A549 (cell line): Measurements from ENCODE around the gene HOOK1. TPM values are rescaled to one million over a fixed set of nuclear protein-coding genes. Genes with fewer than 3 reads are reported as not detected.
"Not testable (repeated sequence)": the region's sequence is repeated elsewhere in the genome, so short reads cannot be mapped to it uniquely, and the experiment has no call there.

Experiments
- ATAC-seq, 2 experiments: fragments of 200-7000 bp in 1 of 2; fragments of >200 bp in 1 of 2; cut with Nextera tagmentation in 1 of 2; cut with Tn5 transposase in 1 of 2; 3 replicates each; pipeline versions ENCODE4 v1.8.0 to v1.9.1; 2018 to 2020; ENCODE audit warnings: mild to moderate bottlenecking in 1 of 2, moderate library complexity in 1 of 2
- CTCF ChIA-PET: fragments of 300-600 bp; sonication (Branson Sonifier 250); formaldehyde crosslinking; extraction: SDS; loops from one replicate; lab custom pipeline; 2021; ENCODE audit warnings: antibody characterized with exemption, inconsistent platforms; lab: Yijun Ruan, JAX
- POLR2A ChIA-PET: fragments of 350-600 bp; formaldehyde crosslinking; extraction: SDS; loops from one replicate; lab custom pipeline; 2021; ENCODE audit warnings: antibody characterized with exemption, inconsistent platforms; lab: Yijun Ruan, JAX
- DNase-seq, 2 experiments: peaks; one replicate each; pipeline versions ENCODE4 v3.0.0 to v3.0.0-alpha.2; 2011 to 2016; ENCODE audit warnings: low read depth in 1 of 2, low spot score in 1 of 2
- FAIRE-seq: peaks from 2 replicates; lab custom pipeline; 2011; peaks lifted over from hg19 to GRCh38; lab: Jason Lieb, UNC
- H3K27ac ChIP-seq, 2 experiments: fragments of >200 bp; sonication (Bioruptor Twin); formaldehyde crosslinking; 3 replicates each; pipeline ENCODE4 v1.5.1; 2016 to 2017
- H3K4me1 ChIP-seq: fragments of >200 bp; sonication (Bioruptor Twin); formaldehyde crosslinking; 3 replicates; pipeline ENCODE4 v1.6.1; 2016
- H3K4me2 ChIP-seq: fragments of >200 bp; sonication (Bioruptor Twin); formaldehyde crosslinking; 3 replicates; pipeline ENCODE4 v1.6.1; 2016
- H3K4me3 ChIP-seq: fragments of >200 bp; sonication (Bioruptor Twin); formaldehyde crosslinking; 3 replicates; pipeline ENCODE4 v1.5.1; 2016
- H3K9me3 ChIP-seq: fragments of >200 bp; sonication (Bioruptor Twin); formaldehyde crosslinking; 3 replicates; pipeline ENCODE4 v1.6.1; 2016
- CBX8 ChIP-seq: fragments of 200-600 bp; sonication (generic); IDR thresholded peaks from 2 replicates; pipeline ENCODE4 v1.6.1; 2016
- CEBPB ChIP-seq, 2 experiments: fragments of >200 bp in 1 of 2; sonication (Bioruptor Twin) in 1 of 2; formaldehyde crosslinking in 1 of 2; IDR thresholded peaks; 2 replicates each; pipeline ENCODE4 v1.6.1; 2012 to 2016
- CHD4 ChIP-seq: fragments of 200-600 bp; sonication (generic); IDR thresholded peaks from 2 replicates; pipeline ENCODE4 v1.6.1; 2016; ENCODE audit warnings: antibody characterized with exemption, mild to moderate bottlenecking, borderline replicate concordance
- GATA3 ChIP-seq: IDR thresholded peaks from 2 replicates; pipeline ENCODE4 v1.6.1; 2012; ENCODE audit warnings: borderline replicate concordance
- HEYL ChIP-seq: fragments of 250-450 bp; sonication (Bioruptor Pico); IDR thresholded peaks from 2 replicates; pipeline ENCODE4 v1.8.0; 2021; ENCODE audit warnings: mild to moderate bottlenecking, moderate library complexity
- HOXB13 ChIP-seq: fragments of 250-450 bp; sonication (Bioruptor Pico); IDR thresholded peaks from 2 replicates; pipeline ENCODE4 v1.5.0; 2020; ENCODE audit warnings: low read depth, mild to moderate bottlenecking, moderate library complexity
- JUNB ChIP-seq: fragments of >200 bp; sonication (Bioruptor Twin); formaldehyde crosslinking; IDR thresholded peaks from 2 replicates; pipeline ENCODE4 v1.6.1; 2016
- KDM5A ChIP-seq: fragments of 200-600 bp; sonication (generic); IDR thresholded peaks from 2 replicates; pipeline ENCODE4 v1.6.1; 2016; ENCODE audit warnings: antibody characterized with exemption, mild to moderate bottlenecking
- MAZ ChIP-seq: fragments of 150-350 bp; IDR thresholded peaks from 2 replicates; pipeline ENCODE4 v1.6.1; 2014; ENCODE audit warnings: antibody characterized with exemption, low read depth, low read length, borderline replicate concordance
- MYC ChIP-seq: IDR thresholded peaks from 2 replicates; pipeline ENCODE4 v1.6.1; 2012; ENCODE audit warnings: mild to moderate bottlenecking, inconsistent platforms, low read length, improper control_type of control experiment, borderline replicate concordance
- NFE2L2 ChIP-seq: fragments of 150-350 bp; conservative IDR thresholded peaks from 2 replicates; pipeline ENCODE4 v1.6.1; 2014; ENCODE audit warnings: low read length
- NPAS2 ChIP-seq: fragments of 250-450 bp; sonication (Bioruptor Pico); IDR thresholded peaks from 2 replicates; pipeline ENCODE4 v1.8.0; 2022; ENCODE audit warnings: mild to moderate bottlenecking, moderate library complexity, borderline replicate concordance
- NR3C1 ChIP-seq: fragments of >200 bp; sonication (Bioruptor Twin); formaldehyde crosslinking; IDR thresholded peaks from 3 replicates; pipeline ENCODE4 v1.6.1; 2017
- PHF8 ChIP-seq: fragments of 200-600 bp; sonication (generic); IDR thresholded peaks from 2 replicates; pipeline ENCODE4 v1.6.1; 2016; ENCODE audit warnings: low read depth, mild to moderate bottlenecking, antibody characterized with exemption, moderate library complexity, borderline replicate concordance
- POLR2A ChIP-seq: IDR thresholded peaks from 2 replicates; pipeline ENCODE4 v1.6.1; 2012; ENCODE audit warnings: mild to moderate bottlenecking, low read length
- RCOR1 ChIP-seq: fragments of 150-350 bp; IDR thresholded peaks from 2 replicates; pipeline ENCODE4 v1.6.1; 2014; ENCODE audit warnings: antibody characterized with exemption, low read length, low read depth
- SREBF2 ChIP-seq: fragments of 450-650 bp; IDR thresholded peaks from 2 replicates; pipeline ENCODE4 v1.6.1; 2014; ENCODE audit warnings: mild to moderate bottlenecking, moderate library complexity
- ZSCAN20 ChIP-seq: fragments of 250-450 bp; sonication (Bioruptor Pico); IDR thresholded peaks from 2 replicates; pipeline ENCODE4 v1.8.0; 2022; ENCODE audit warnings: mild to moderate bottlenecking, moderate library complexity
- WGBS: methylation state at CpG from one replicate; pipeline ENCODE4 v1.1.6; 2017; ENCODE audit errors: missing lambda C conversion rate; 5-methylcytosine and 5-hydroxymethylcytosine counted together
- polyA plus RNA-seq, 4 experiments: library from polyadenylated mRNA; depleted of rRNA in 3 of 4; stranded (reverse); fragments of >200 nt; fragmentation: RNase III in 1 of 4; extraction: RNeasy Plus Mini Kit Qiagen cat#74134 plus additional on column Dnase treatment in 1 of 4; gene quantifications; 2 replicates in 3 of 4; 3 replicates in 1 of 4; pipeline ENCODE4 v1.2.3, GENCODE V29; 2011 to 2017
- TF ChIP-seq, protein P1 (sequence below): fragments of 150-350 bp; IDR thresholded peaks from 2 replicates; pipeline ENCODE4 v1.6.1; 2014; ENCODE audit warnings: low read depth, mild to moderate bottlenecking, low read length
- TF ChIP-seq, protein P2 (sequence below): fragments of >200 bp; sonication (Bioruptor Twin); formaldehyde crosslinking; IDR thresholded peaks from 3 replicates; pipeline ENCODE4 v1.6.1; 2016
- TF ChIP-seq, protein P3 (sequence below): fragments of 450-650 bp; IDR thresholded peaks from 2 replicates; pipeline ENCODE4 v1.6.1; 2014; ENCODE audit warnings: antibody characterized with exemption
- TF ChIP-seq, protein P4 (sequence below): fragments of 250-450 bp; sonication (Bioruptor Pico); IDR thresholded peaks from 2 replicates; pipeline ENCODE4 v1.5.0; 2021; ENCODE audit warnings: mild to moderate bottlenecking, moderate library complexity, borderline replicate concordance
- TF ChIP-seq, protein P5 (sequence below): fragments of 200-600 bp; sonication (generic); IDR thresholded peaks from 2 replicates; pipeline ENCODE4 v1.6.1; 2016; ENCODE audit warnings: antibody characterized with exemption, mild to moderate bottlenecking, moderate library complexity

HOOK1 gene
- polyA plus RNA-seq, 2 of the 4 experiments (the other 2 are of a cell fraction): 0.46 to 1.3 TPM

DNA sequence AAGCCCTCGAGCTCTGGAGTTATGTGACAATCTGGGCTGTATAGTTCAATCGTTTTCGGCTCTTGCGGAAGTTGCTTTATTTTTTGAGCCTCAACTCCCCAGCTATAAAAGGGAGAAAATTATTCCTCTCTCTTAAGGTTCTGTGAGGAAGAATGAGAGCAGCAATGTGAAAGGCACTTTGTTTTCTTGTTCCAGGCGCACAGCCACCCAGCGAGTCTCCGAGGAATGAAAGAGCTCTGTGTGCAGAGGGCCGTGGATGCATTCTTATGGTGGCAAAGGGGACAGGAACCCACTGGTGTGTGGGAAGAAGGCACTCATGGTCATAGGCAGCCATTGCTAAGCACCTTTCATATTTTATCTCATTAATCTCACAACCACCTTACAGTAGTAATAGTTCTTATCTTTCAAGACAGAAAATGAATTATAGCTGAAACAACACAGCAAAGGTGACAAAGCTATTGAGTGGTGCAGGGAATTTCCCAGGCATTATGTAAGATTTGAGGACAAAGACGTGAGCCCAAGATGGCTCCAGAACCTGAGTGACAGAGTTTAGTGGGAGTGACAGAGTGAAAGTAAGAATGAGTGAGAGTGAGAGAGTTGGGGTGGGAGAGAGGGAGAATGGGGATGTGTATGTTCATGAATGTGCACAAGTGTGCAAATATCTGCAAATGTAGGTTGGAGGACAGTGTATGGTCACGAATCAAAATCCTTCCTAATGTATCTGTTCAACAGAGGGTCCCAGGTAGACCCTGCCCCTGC, 102.5 kb downstream of the HOOK1 start (continued):
- TF ChIP-seq NFE2L2 (no peak), JUNB (no peak), NR3C1 (no peak), MYC (no peak), GATA3 (no peak), KDM5A (no peak)
- TF ChIP-seq, protein P1, sequence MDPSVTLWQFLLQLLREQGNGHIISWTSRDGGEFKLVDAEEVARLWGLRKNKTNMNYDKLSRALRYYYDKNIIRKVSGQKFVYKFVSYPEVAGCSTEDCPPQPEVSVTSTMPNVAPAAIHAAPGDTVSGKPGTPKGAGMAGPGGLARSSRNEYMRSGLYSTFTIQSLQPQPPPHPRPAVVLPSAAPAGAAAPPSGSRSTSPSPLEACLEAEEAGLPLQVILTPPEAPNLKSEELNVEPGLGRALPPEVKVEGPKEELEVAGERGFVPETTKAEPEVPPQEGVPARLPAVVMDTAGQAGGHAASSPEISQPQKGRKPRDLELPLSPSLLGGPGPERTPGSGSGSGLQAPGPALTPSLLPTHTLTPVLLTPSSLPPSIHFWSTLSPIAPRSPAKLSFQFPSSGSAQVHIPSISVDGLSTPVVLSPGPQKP: no peak

DNA sequence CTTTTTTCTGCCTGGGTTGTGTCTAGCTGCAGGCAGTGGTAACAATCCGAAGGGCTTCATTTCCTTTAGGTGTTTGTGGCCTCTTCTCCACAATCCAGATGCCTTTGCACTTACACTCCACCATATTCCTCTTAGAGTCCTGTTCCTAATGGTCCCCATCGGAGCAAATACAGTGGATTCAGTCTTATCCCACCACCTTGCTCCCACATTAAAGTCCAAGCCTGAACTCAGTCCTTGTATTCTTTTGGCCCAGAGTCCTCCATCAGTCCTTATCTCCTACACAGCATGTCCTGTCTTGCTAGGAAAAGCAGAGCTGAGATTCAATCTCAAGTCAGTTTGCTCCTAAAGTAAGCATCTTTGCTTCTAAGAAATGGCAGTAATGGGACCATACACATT, 103.0 kb downstream of the HOOK1 start:
- H3K4me3 ChIP-seq: no peak overlapping the region
- ATAC-seq (no peak), DNase-seq (no peak), FAIRE-seq (no peak)
- no peak overlapping the region for H3K27ac ChIP-seq
- ChIA-PET CTCF (no interaction called here), POLR2A (no interaction called here)
- no peak overlapping the region for H3K4me2 ChIP-seq
- no peaks in the 10 kb centered on the region for H3K9me3 ChIP-seq
- TF ChIP-seq SREBF2 (no peak), RCOR1 (no peak), POLR2A (no peak), ZSCAN20 (CRISPR knock-in tag) (no peak), CBX8 (no peak), PHF8 (no peak), HEYL (CRISPR knock-in tag) (no peak), CHD4 (no peak), CEBPB (IDR thresholded peaks at IDR 0.05) (no peak), HOXB13 (CRISPR knock-in tag) (no peak), NPAS2 (no peak)
- TF ChIP-seq, protein P2, sequence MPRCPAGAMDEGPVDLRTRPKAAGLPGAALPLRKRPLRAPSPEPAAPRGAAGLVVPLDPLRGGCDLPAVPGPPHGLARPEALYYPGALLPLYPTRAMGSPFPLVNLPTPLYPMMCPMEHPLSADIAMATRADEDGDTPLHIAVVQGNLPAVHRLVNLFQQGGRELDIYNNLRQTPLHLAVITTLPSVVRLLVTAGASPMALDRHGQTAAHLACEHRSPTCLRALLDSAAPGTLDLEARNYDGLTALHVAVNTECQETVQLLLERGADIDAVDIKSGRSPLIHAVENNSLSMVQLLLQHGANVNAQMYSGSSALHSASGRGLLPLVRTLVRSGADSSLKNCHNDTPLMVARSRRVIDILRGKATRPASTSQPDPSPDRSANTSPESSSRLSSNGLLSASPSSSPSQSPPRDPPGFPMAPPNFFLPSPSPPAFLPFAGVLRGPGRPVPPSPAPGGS: no peak
- TF ChIP-seq, protein P3, sequence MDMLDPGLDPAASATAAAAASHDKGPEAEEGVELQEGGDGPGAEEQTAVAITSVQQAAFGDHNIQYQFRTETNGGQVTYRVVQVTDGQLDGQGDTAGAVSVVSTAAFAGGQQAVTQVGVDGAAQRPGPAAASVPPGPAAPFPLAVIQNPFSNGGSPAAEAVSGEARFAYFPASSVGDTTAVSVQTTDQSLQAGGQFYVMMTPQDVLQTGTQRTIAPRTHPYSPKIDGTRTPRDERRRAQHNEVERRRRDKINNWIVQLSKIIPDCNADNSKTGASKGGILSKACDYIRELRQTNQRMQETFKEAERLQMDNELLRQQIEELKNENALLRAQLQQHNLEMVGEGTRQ: no peak
- TF ChIP-seq, protein P4, sequence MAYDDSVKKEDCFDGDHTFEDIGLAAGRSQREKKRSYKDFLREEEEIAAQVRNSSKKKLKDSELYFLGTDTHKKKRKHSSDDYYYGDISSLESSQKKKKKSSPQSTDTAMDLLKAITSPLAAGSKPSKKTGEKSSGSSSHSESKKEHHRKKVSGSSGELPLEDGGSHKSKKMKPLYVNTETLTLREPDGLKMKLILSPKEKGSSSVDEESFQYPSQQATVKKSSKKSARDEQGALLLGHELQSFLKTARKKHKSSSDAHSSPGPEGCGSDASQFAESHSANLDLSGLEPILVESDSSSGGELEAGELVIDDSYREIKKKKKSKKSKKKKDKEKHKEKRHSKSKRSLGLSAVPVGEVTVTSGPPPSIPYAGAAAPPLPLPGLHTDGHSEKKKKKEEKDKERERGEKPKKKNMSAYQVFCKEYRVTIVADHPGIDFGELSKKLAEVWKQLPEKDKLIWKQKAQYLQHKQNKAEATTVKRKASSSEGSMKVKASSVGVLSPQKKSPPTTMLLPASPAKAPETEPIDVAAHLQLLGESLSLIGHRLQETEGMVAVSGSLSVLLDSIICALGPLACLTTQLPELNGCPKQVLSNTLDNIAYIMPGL: no peak
- 0% methylated on average over 2 of the region's 2 CpGs for WGBS
- no peaks in the 10 kb centered on the region for H3K4me1 ChIP-seq

DNA sequence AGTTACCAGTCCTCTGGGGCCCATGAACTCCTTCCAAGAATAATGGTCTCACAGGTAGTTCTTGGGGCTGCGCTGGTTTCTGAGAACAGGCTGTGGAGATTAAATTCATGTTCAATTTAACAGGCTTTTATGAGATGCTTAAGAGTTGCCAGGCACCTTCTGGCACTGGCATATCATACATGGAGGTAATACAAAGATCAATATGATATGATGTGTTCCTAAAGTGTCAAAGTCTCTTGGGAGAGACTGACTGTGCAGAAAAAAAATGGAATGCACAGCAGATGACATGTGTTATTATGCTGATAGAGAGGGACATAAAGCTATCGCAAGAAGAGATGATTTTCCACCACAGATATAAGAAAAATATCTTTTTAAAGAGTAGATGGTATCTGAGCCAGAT, 105.0 kb downstream of the HOOK1 start:
- TF ChIP-seq, protein P5, sequence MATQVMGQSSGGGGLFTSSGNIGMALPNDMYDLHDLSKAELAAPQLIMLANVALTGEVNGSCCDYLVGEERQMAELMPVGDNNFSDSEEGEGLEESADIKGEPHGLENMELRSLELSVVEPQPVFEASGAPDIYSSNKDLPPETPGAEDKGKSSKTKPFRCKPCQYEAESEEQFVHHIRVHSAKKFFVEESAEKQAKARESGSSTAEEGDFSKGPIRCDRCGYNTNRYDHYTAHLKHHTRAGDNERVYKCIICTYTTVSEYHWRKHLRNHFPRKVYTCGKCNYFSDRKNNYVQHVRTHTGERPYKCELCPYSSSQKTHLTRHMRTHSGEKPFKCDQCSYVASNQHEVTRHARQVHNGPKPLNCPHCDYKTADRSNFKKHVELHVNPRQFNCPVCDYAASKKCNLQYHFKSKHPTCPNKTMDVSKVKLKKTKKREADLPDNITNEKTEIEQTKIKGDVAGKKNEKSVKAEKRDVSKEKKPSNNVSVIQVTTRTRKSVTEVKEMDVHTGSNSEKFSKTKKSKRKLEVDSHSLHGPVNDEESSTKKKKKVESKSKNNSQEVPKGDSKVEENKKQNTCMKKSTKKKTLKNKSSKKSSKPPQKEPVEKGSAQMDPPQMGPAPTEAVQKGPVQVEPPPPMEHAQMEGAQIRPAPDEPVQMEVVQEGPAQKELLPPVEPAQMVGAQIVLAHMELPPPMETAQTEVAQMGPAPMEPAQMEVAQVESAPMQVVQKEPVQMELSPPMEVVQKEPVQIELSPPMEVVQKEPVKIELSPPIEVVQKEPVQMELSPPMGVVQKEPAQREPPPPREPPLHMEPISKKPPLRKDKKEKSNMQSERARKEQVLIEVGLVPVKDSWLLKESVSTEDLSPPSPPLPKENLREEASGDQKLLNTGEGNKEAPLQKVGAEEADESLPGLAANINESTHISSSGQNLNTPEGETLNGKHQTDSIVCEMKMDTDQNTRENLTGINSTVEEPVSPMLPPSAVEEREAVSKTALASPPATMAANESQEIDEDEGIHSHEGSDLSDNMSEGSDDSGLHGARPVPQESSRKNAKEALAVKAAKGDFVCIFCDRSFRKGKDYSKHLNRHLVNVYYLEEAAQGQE: no peak
- TF ChIP-seq MAZ: no peak
- TF ChIP-seq, all 56 proteins: peak for 0
- no peaks in the 10 kb centered on the region for H3K4me1 ChIP-seq
- DNase-seq: no peak
- CTCF ChIA-PET: no interaction called here
- no peak overlapping the region for H3K27ac ChIP-seq
- POLR2A ChIA-PET: no interaction called here
- no peak for ATAC-seq
- H3K4me3 ChIP-seq: no peak overlapping the region
- 2% methylated on average over 2 of the region's 2 CpGs for WGBS
- no peak overlapping the region for H3K4me2 ChIP-seq
- peaks cover 3% of the 10 kb centered on the region; the same call in 1 of the 3 replicates for H3K9me3 ChIP-seq
- FAIRE-seq: no peak

DNA sequence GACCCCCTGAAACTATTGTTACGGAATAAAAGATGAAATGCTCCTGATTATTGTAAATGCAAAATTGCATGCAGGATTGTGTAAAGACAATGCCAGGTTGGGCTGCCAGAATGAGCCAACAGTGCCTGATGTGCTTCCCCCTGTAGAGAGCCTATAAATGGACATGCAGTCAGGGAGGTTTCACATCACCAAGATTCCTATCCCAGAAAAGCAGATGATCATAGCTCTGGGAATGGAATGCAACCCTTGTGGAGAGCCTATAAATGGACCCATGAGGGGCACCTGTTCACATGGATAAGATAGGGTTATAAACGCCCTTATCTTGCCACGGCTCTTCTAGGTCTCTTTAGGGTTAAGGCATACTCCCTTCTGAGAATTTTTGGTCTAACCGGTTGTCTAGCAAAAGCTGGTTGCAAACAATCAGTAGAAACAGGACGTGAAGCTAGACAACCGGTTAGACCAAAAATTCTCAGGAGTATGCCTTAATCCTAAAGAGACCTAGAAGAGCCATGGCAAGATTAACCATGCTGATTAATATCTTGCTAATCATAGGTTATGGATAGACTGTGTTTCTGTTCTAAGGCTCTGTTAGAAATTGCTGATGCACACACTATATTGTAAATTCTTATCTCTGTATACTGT, 106.6 kb downstream of the HOOK1 start:
- H3K27ac ChIP-seq, H3K4me1 ChIP-seq, POLR2A ChIA-PET, H3K4me2 ChIP-seq, H3K4me3 ChIP-seq, CTCF ChIA-PET, H3K9me3 ChIP-seq, ATAC-seq, FAIRE-seq, DNase-seq: not testable (repeated sequence)
- WGBS: 13% methylated on average over 5 of the region's 6 CpGs
